Caco-2 (cell line): ENCODE data around the gene IL1RL1. TPM values are rescaled to one million over a fixed set of nuclear protein-coding genes. Genes with fewer than 3 reads are reported as not detected.

Experiments used
- BruUV-seq: library from RNA; stranded (reverse); fragments of 400-500 nt; replicated peaks from 2 replicates; lab custom pipeline; 2021; lab: Mats Ljungman, UMichigan
- CTCF ChIA-PET: fragments of 300-600 bp; sonication (Branson Sonifier 250); formaldehyde crosslinking; loops from one replicate; lab custom pipeline; 2022; ENCODE audit warnings: antibody characterized with exemption; lab: Charles Lee
- POLR2A ChIA-PET: fragments of 300-600 bp; sonication (Branson Sonifier 250); formaldehyde crosslinking; loops from one replicate; lab custom pipeline; 2022; ENCODE audit warnings: antibody characterized with exemption; lab: Charles Lee
- DNase-seq, 2 experiments: peaks; one replicate each; pipeline versions ENCODE4 v3.0.0 to v3.0.0-alpha.2; 2020 to 2022
- H3K27me3 ChIP-seq: replicated peaks from 2 replicates; pipeline ENCODE4 v1.6.0; 2011; ENCODE audit warnings: low read length; ENCODE audit not compliant: control insufficient read depth, insufficient read depth
- H3K36me3 ChIP-seq: 2 replicates; pipeline ENCODE4 v1.5.1; 2011; ENCODE audit warnings: low read length; ENCODE audit not compliant: control insufficient read depth, insufficient read depth
- H3K4me1 ChIP-seq: fragments of 250-450 bp; sonication (Bioruptor Pico); 2 replicates; pipeline ENCODE4 v1.5.1; 2020; ENCODE audit warnings: mild to moderate bottlenecking
- H3K4me3 ChIP-seq: 2 replicates; pipeline ENCODE4 v1.5.1; 2011; ENCODE audit warnings: low read depth, mild to moderate bottlenecking, control low read depth, low read length
- H3K9me3 ChIP-seq: fragments of 250-450 bp; sonication (Bioruptor Pico); 2 replicates; pipeline ENCODE4 v1.5.1; 2020; ENCODE audit warnings: mild to moderate bottlenecking, moderate library complexity
- H3K27ac Mint-ChIP-seq: one replicate; pipeline ENCODE4 v1.8.0; 2022; ENCODE audit warnings: mixed read lengths; ENCODE audit not compliant: unreplicated experiment
- H3K27me3 Mint-ChIP-seq: one replicate; pipeline ENCODE4 v1.8.0; 2022; ENCODE audit warnings: mixed read lengths; ENCODE audit not compliant: insufficient read depth, unreplicated experiment
- H3K36me3 Mint-ChIP-seq: one replicate; pipeline ENCODE4 v1.8.0; 2022; ENCODE audit warnings: mild to moderate bottlenecking, mixed read lengths; ENCODE audit not compliant: insufficient read depth, unreplicated experiment
- H3K4me1 Mint-ChIP-seq: one replicate; pipeline ENCODE4 v1.8.0; 2022; ENCODE audit warnings: low read depth, mixed read lengths; ENCODE audit not compliant: unreplicated experiment
- H3K4me3 Mint-ChIP-seq: one replicate; pipeline ENCODE4 v1.8.0; 2022; ENCODE audit warnings: mild to moderate bottlenecking, moderate library complexity, mixed read lengths; ENCODE audit not compliant: unreplicated experiment
- H3K9me3 Mint-ChIP-seq: one replicate; pipeline ENCODE4 v1.8.0; 2022; ENCODE audit warnings: mixed read lengths; ENCODE audit not compliant: unreplicated experiment
- CTCF ChIP-seq, 2 experiments: fragments of 200-600 bp in 1 of 2; IDR thresholded peaks; 1 replicate in 1 of 2; 2 replicates in 1 of 2; pipeline versions ENCODE4 v1.5.1 to v1.8.0; 2011 to 2022; ENCODE audit warnings: antibody characterized with exemption in 1 of 2, control low read depth in 1 of 2, inconsistent platforms in 1 of 2, low read depth in 1 of 2, low read length in 1 of 2, mild to moderate bottlenecking in 1 of 2, moderate library complexity in 1 of 2; ENCODE audit not compliant: insufficient read depth in 1 of 2, severe bottlenecking in 1 of 2, unreplicated experiment in 1 of 2
- intact Hi-C: fragments of 100-400 bp; cut with micrococcal nuclease; formaldehyde crosslinking; loops from one replicate; pipeline ENCODE4 v1.10.0; 2022; ENCODE audit not compliant: unreplicated experiment
- total RNA-seq: library from RNA; stranded (reverse); gene quantifications from 2 replicates; pipeline ENCODE4 v1.2.3, GENCODE V29; 2022

IL1RL1 gene
- total RNA-seq, 1 experiment from 2014 or later = not detected

GRCh38 chr2:102331311-102331980 lies 20.1 kb downstream of the IL1RL1 start:
- H3K36me3 Mint-ChIP-seq = no peaks in the 10 kb centered on the region
- no TSS peak for BruUV-seq
- Histone ChIP-seq H3K36me3 (no peaks in the 10 kb centered on the region), H3K27me3 (no peaks in the 10 kb centered on the region), H3K4me3 (no peak overlapping the region), H3K9me3 (no peaks in the 10 kb centered on the region), H3K4me1 (no peaks in the 10 kb centered on the region)
- intact Hi-C loops = no loop called here
- peaks cover 10% of the 10 kb centered on the region for H3K9me3 Mint-ChIP-seq
- H3K27me3 Mint-ChIP-seq = peaks cover 22% of the 10 kb centered on the region
- POLR2A ChIA-PET = no interaction called here
- CTCF ChIA-PET = no interaction called here
- no peak for DNase-seq
- no peak overlapping the region for H3K4me3 Mint-ChIP-seq
- H3K4me1 Mint-ChIP-seq = no peaks in the 10 kb centered on the region
- no peak overlapping the region for H3K27ac Mint-ChIP-seq
- no peak for TF ChIP-seq CTCF (IDR thresholded peaks at IDR 0.05; ENCODE audit: insufficient read depth in 1 of 2, low read depth in 1 of 2, low read length in 1 of 2, severe bottlenecking in 1 of 2, unreplicated experiment in 1 of 2)

GRCh38 chr2:102334486-102334885 lies 23.1 kb downstream of the IL1RL1 start:
- Histone ChIP-seq H3K4me1 (no peaks in the 10 kb centered on the region), H3K36me3 (no peaks in the 10 kb centered on the region), H3K9me3 (no peaks in the 10 kb centered on the region), H3K27me3 (no peaks in the 10 kb centered on the region), H3K4me3 (no peak overlapping the region)
- Mint-ChIP-seq H3K27me3 (peaks cover 14% of the 10 kb centered on the region), H3K9me3 (peaks cover 10% of the 10 kb centered on the region), H3K36me3 (no peaks in the 10 kb centered on the region), H3K4me3 (no peak overlapping the region), H3K4me1 (no peaks in the 10 kb centered on the region), H3K27ac (no peak overlapping the region)
- no peak for DNase-seq
- POLR2A ChIA-PET = no interaction called here
- intact Hi-C loops = no loop called here
- CTCF ChIA-PET = no interaction called here
- TF ChIP-seq CTCF (IDR thresholded peaks at IDR 0.05; ENCODE audit: insufficient read depth in 1 of 2, low read depth in 1 of 2, low read length in 1 of 2, severe bottlenecking in 1 of 2, unreplicated experiment in 1 of 2) = no peak
- BruUV-seq = no TSS peak

GRCh38 chr2:102335871-102336366 lies 24.6 kb downstream of the IL1RL1 start:
- H3K4me3 Mint-ChIP-seq = no peak overlapping the region
- H3K27me3 ChIP-seq = no peaks in the 10 kb centered on the region
- no peaks in the 10 kb centered on the region for H3K36me3 Mint-ChIP-seq
- H3K4me1 Mint-ChIP-seq = no peaks in the 10 kb centered on the region
- H3K4me3 ChIP-seq = no peak overlapping the region
- POLR2A ChIA-PET = no interaction called here
- H3K4me1 ChIP-seq = no peaks in the 10 kb centered on the region
- peaks cover 10% of the 10 kb centered on the region for H3K9me3 Mint-ChIP-seq
- H3K9me3 ChIP-seq = no peaks in the 10 kb centered on the region
- CTCF ChIA-PET = interaction anchor here (0.6 kb wide), 1 partner anchor 310 kb away, joined by 3 read pairs; no protein-coding TSS in a partner anchor
- no TSS peak for BruUV-seq
- H3K36me3 ChIP-seq = no peaks in the 10 kb centered on the region
- DNase-seq = no peak
- TF ChIP-seq CTCF (IDR thresholded peaks at IDR 0.05; ENCODE audit: insufficient read depth in 1 of 2, low read depth in 1 of 2, low read length in 1 of 2, severe bottlenecking in 1 of 2, unreplicated experiment in 1 of 2) = no peak
- peaks cover 14% of the 10 kb centered on the region for H3K27me3 Mint-ChIP-seq
- intact Hi-C loops = no loop called here
- H3K27ac Mint-ChIP-seq = no peak overlapping the region
